GM19240 (cell line): Measurements from ENCODE around the gene INAVA.

Source experiments
- DNase-seq: peaks from one replicate; pipeline ENCODE4 v3.0.0; 2011; ENCODE audit warnings: low spot score; ENCODE audit not compliant: insufficient read length

INAVA gene

DNA sequence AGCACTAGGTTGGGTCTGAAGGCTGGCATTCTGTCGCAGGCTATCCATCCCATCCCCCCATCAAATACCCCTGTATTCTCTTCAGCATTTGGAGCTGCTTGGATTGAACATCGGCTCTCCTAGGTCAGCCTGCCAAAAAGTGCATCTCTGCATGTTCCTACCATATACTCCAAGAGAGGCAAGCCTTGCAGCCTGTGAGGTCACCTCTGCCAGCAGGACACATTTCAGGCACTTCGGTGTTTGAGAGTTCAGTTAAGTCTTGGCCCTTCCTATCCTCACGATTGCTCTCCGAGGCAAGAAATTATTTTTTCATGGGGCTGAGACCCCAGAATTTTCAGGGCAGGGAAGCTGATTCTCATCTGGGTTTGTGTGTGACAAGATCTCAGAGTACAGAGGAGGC lies 19.3 kb upstream of the INAVA start:
- no peak for DNase-seq

DNA sequence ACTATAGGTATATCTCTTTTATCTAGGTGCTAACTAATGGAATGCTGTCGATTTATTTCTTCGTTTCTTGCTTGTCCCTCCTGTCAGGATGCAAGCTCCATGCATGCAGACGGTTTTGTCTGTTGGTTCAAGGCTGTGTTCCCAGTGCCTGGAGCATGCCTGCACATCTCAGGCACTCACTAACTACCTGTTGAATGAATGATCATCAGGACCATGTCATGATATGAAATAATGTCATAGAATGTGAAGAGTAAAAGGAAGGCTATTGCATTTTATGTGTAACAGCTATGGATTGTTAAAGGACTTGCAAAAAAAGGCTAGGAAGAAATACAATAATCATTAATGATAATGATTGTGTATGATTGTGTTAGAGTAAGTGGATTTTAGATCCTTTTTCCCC lies 17.7 kb upstream of the INAVA start:
- no peak for DNase-seq

GRCh38 chr1:200877839-200878551 lies 16.7 kb upstream of the INAVA start:
- no peak for DNase-seq

DNA sequence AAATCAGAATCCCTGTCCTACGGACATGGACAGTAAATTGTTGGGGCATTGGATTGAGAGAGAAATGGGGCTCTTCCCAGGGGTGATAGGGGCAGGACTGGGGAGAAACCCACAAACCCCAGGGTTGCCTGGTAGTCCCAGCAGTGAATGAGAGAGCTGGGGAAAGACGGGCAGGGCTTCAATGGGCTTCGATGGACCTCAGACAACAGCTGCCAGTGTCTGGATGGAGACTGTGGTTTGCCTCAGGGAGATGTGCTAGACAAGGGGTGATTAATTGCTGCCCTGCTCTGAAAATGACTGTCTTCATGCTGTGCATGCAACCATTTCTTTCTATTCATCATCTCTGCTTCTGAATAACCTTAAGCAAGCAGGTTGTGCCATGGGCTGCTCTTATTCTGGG lies 14.5 kb upstream of the INAVA start:
- no peak for DNase-seq

DNA sequence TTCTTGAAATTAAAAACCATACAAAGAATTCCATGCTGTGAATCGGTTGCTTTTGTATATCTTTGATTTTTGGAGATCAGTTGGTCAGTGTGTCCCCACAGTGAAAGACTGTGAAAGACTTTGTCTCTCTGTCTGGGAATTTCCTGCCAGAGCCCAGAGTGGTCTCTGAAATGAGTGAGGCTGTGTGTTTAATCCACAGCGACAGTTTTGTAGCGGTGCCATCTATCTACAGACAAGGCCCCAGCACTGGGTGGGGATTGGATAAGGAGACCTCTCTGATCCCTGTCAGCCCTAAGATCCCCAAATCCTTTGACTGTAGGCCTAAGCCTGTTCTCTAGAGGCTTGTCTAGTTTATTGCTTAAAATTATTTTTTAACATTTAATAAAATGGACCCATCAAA lies 11.6 kb upstream of the INAVA start:
- no peak for DNase-seq

GRCh38 chr1:200885623-200886402 lies 8.9 kb upstream of the INAVA start:
- DNase-seq: no peak

DNA sequence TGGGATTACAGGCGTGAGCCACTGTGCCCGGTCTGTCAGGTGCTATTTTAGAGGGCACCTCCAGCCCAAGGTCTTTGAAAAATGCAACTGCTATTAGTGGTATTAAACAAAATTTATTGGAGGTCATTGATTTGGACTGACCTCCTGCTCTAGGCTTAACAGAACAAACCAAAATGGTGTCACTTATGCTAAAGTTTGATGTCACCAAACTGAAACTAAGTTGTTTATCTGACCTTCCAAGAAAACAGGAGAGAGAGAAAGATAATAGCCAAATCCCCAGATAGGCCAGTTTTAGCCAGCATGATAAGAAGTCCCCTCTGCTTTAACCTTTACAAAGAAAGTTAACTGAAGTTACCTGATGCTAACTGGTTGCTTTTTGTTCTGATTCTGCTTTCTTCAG lies 8.1 kb upstream of the INAVA start:
- DNase-seq: no peak

- DNase-seq: no peak
These were observed 7.7 kb upstream of the INAVA start for GRCh38 chr1:200887036-200887435.

DNA sequence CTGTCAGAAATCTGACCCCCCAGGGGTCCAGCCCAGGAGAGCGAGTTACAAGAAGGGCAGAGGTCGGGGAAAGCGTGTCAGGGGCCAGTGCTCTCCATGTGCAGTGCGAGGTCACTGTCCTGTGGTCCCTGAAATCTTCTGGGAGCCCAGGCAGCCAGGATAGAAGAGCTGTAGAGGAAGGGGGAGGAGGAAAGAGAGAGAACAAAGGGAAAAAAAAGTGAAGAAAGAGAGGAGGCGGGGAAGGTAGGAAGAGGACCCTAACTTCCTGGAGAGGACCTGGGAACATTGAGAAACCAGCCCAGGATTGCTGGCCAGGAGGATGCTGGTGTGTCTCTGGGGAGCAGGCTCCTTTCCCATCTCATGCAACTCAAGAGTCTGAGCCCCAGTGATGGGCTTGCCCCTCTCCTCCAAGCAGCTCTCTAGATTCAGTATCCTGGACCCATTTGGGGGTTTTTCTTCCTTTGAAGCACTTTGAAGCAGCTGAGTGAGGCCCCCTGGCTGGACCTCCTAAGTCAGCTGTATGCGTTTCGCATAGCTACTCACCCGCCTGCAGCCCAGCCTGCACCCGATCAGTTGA lies 6.8 kb upstream of the INAVA start:
- DNase-seq: no peak

GRCh38 chr1:200888349-200888838 lies 6.3 kb upstream of the INAVA start:
- DNase-seq: peak; percentile 89

- DNase-seq: no peak
These were observed 5.1 kb upstream of the INAVA start for GRCh38 chr1:200889571-200889970.

DNA sequence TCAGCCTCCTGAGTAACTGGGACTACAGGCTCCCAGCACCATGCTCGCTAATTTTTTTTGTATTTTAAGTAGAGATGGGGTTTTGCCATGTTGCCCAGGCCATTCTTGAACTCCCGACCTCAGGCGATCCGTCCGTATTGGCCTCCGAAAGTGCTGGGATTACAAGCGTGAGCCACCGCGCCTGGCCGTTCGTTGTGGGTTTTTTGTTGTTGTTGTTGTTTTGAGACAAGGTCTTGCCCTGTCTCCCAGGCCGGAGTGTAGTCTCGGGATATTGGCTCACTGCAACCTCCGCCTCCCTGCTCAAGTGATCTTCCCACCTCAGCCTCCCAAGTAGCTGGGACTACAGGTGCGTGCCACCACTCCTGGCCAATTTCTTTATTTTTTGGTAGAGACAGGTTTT lies 4.7 kb upstream of the INAVA start:
- no peak for DNase-seq

DNA sequence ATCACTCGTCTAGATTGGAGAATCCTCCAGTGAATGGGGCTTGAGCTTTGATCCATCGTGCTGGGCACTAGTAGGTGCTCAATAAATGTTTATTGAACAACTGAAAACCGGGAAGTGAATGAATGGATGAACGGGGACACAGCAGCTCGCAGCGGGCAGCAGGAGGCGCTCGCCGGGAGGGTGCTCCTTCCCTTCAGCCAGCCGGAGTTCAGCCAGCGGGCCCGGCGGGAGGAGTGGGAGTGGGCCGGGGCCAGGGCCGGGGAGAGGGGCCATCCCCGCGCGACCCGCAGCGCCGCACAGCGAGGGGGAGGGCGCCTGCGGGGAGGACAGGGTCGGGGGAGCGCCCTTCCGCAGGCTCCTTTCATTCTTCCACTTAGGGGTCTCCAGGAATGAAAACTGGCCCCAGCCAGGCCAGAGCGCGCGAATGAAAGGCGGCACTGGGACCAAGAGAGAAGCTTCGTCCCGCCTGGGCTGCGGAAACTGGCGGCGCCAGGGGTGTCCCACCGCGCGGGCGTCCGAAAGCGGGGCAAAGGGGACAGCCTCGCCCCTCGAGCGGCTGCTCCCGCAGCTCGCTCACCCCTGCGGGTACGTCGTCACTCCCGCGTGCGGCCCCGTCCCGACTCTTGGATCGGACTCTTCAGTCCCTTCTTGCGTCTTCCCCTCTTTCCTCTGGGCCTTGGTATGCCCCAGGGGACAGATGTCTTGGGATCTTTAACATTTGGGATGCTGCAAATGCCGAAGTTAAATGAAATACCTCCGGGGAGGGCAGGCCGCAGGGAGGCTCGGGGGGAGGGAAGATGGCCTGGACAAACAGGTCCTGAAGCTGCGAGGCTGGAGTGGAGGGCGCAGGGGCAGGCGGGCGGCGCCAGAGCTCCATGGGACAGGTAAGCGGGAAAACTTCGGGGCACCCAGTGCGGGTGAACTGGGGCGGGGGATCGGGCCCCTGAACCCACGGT lies 3.6 kb upstream of the INAVA start:
- DNase-seq: no peak

- DNase-seq: no peak
These were observed 2.9 kb upstream of the INAVA start for GRCh38 chr1:200891774-200892157.

- DNase-seq: no peak
These were observed 2.2 kb upstream of the INAVA start for GRCh38 chr1:200892546-200892945.

DNA sequence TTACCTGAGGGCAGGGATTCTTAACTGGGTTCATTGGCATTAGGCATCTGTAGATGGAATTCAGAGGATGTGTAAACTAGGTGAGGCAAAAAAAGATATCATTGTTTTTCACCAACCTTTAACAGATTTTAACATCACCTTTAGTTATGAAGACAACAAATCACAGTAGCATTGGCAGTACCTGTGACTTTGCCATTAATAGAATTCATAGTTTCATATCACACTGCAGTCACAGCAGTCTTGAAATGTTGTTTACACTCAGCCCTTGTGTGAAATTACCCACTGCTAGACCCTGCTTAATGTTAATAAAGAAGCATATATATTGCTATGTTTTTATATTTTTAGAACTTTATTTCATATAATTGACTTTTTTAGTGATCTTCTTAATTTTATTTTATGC lies 1.7 kb upstream of the INAVA start:
- no peak for DNase-seq

GRCh38 chr1:200893411-200893901 lies 1.2 kb upstream of the INAVA start:
- no peak for DNase-seq

DNA sequence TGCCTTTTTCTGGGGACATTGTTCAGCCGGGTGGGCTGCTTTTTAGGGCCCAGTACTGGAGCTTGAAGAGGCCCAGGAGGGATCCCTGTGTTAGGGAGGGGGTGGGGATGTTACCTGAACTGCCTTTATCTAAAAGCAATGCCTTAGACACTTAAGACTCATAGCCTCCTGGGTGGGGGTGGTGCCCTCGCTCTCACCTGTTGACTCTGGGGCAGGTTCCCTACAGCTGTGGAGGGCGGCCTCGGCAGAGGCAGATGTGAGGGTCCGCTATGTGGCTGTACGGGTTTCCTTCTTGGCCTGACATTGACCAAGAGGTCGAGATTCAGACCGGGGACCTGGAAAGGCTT lies 716 bp downstream of the INAVA start:
- no peak for DNase-seq

DNA sequence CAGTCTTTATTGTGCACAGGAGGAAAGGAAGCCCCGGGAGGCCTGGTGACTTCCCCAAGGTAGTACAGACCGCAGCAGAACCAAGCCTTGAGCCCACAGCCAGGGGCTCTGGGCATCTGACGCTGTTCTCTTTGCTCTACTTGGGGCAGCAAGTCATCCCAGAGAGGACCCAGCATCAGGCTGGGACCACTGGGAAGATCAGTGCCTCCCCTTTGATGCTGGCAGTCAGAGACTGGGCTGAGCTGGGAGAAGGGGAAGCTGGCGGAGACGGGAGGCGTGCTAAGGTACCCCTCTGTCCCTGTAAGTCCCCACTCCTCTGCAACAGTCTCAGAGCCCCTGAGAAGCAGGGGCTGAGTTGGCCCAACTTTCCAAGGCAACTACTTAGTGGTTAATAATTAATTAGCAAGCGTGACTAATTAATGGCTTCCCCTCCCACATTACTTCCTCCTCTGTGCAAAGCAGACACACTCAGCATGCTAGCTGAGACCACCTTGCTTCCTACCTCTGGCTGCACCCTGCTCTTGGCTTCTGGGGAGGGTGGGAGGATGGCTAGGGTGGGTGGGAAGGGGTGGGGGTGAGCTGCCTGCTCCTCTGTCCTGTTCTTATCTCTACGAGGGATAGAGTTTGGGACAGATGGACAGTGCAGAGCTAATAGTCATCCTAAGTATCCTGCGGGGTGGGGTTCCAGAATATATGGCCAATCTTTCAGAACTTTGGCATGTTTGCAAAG lies 1.3 kb downstream of the INAVA start:
- DNase-seq: no peak

DNA sequence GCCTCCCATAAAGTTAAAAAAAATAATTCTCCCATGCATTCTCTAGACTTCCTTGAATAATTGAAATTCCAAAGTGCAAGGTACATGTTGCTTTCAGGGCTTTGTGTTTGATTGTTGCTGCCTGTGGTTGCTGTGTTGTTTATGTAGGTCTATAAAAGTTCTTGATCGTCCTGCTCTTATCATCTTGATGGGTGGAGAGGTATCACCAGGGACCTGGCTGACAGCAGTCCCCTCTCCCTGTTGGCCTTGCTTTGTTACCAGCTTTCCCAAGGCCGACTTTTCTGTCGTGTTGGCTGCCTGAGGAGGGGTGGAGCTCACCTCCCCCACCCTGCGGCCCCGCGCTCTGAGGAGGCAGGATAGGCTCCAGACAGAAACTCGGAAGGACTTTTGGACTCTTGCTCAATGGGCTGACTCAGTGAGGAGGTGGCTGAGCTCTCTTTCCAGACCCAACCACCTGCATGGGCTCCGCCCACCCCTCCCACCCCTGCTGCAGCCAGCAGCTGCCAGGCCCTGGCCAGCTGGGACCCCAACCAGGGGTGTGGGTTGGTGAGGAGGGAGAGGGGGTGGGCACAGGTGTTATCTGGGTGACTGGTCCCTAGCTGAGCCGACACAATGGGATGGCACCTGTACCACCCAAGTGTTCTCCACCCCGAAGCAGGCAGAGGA lies 2.0 kb downstream of the INAVA start:
- no peak for DNase-seq
